ENCODE measurements around the gene CENPH.
"Not testable (repeated sequence)": the region's sequence is repeated elsewhere in the genome, so short reads cannot be mapped to it uniquely, and the experiment has no call there.

CENPH gene

DNA sequence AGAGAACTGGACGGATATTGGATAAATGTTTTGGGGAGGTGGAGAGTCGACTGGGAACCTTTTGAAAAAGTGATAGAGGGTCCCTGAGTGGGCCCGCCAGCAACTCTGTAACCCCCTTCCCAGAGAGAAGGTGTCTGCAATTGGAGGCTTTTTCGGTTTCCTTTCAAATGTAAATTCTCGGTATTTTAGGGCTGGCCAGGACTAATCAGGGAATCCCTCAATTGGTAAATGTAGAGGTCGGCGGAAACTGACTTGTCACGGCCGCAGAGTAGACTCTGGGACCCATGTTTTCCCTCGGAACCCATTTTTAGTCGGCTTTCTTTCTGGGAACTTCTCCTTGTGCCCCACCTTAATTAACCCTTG lies 21.9 kb upstream of the CENPH start:
- DNase-seq, result no peak
- Histone ChIP-seq H3K4me3 (peak overlapping the region; percentile 66), H3K27me3 (no peaks in the 10 kb centered on the region), H3K27ac (peak overlapping the region; percentile 33 to 59), H3K9me3 (no peaks in the 10 kb centered on the region), H3K4me1 (peaks cover 0 to 19% (median 12%) of the 10 kb centered on the region in 4 donors), H3K36me3 (peaks cover 0 to 20% (median 0%) of the 10 kb centered on the region in 3 donors)
- TF ChIP-seq, protein P1, sequence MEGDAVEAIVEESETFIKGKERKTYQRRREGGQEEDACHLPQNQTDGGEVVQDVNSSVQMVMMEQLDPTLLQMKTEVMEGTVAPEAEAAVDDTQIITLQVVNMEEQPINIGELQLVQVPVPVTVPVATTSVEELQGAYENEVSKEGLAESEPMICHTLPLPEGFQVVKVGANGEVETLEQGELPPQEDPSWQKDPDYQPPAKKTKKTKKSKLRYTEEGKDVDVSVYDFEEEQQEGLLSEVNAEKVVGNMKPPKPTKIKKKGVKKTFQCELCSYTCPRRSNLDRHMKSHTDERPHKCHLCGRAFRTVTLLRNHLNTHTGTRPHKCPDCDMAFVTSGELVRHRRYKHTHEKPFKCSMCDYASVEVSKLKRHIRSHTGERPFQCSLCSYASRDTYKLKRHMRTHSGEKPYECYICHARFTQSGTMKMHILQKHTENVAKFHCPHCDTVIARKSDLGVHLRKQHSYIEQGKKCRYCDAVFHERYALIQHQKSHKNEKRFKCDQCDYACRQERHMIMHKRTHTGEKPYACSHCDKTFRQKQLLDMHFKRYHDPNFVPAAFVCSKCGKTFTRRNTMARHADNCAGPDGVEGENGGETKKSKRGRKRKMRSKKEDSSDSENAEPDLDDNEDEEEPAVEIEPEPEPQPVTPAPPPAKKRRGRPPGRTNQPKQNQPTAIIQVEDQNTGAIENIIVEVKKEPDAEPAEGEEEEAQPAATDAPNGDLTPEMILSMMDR (IDR thresholded peaks at IDR 0.05), result no peak
- intact Hi-C loops (cut with DNase I; ENCODE audit: low total_unique reads), result no loop called here

DNA sequence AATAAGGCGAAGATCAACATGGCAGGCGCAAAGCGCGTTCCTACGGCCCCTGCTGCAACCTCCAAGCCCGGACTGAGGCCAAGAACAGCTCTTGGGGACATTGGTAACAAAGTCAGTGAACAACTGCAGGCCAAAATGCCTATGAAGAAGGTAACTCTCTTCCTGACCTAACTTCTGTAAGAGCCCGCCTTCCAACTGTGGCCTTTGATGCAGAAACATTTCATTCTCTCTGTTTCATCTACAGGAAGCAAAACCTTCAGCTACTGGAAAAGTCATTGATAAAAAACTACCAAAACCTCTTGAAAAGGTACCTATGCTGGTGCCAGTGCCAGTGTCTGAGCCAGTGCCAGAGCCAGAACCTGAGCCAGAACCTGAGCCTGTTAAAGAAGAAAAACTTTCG lies 21.5 kb upstream of the CENPH start:
- H3K36me3 ChIP-seq, result peaks cover 0 to 20% (median 0%) of the 10 kb centered on the region in 3 donors
- peak overlapping the region; percentile 66 for H3K4me3 ChIP-seq
- H3K27ac ChIP-seq, result no peak overlapping the region
- peaks cover 0 to 19% (median 12%) of the 10 kb centered on the region in 4 donors for H3K4me1 ChIP-seq
- TF ChIP-seq, protein P1 (IDR thresholded peaks at IDR 0.05), result no peak
- intact Hi-C loops (cut with DNase I; ENCODE audit: low total_unique reads), result no loop called here
- H3K9me3 ChIP-seq, result no peaks in the 10 kb centered on the region
- no peak for DNase-seq
- H3K27me3 ChIP-seq, result no peaks in the 10 kb centered on the region

GRCh38 chr5:69170495-69170894 lies 18.9 kb upstream of the CENPH start:
- no peak for DNase-seq
- no peaks in the 10 kb centered on the region for H3K27me3 ChIP-seq
- TF ChIP-seq, protein P1 (IDR thresholded peaks at IDR 0.05), result no peak
- H3K4me1 ChIP-seq, result peaks cover 0 to 19% (median 12%) of the 10 kb centered on the region in 4 donors
- peaks cover 7 to 43% (median 11%) of the 10 kb centered on the region in 3 donors for H3K36me3 ChIP-seq
- intact Hi-C loops (cut with DNase I; ENCODE audit: low total_unique reads), result no loop called here
- no peak overlapping the region for H3K27ac ChIP-seq
- H3K4me3 ChIP-seq, result no peak overlapping the region
- H3K9me3 ChIP-seq, result no peaks in the 10 kb centered on the region

- Histone ChIP-seq H3K9me3 (no peaks in the 10 kb centered on the region), H3K36me3 (peaks cover 7 to 47% (median 11%) of the 10 kb centered on the region in 3 donors), H3K27me3 (no peaks in the 10 kb centered on the region), H3K4me1 (peaks cover 0 to 19% (median 12%) of the 10 kb centered on the region in 4 donors), H3K27ac (no peak overlapping the region), H3K4me3 (no peak overlapping the region)
- intact Hi-C loops (cut with DNase I; ENCODE audit: low total_unique reads), result no loop called here
- no peak for DNase-seq
- TF ChIP-seq, protein P1 (IDR thresholded peaks at IDR 0.05), result no peak
Observed at GRCh38 chr5:69170969-69171368, 18.4 kb upstream of the CENPH start.

- H3K4me3 ChIP-seq; H3K4me1 ChIP-seq; DNase-seq; H3K27me3 ChIP-seq; H3K9me3 ChIP-seq; H3K27ac ChIP-seq; H3K36me3 ChIP-seq; intact Hi-C loops (cut with DNase I; ENCODE audit: low total_unique reads): not testable (repeated sequence)
Observed at GRCh38 chr5:69181659-69182293, 7.6 kb upstream of the CENPH start.

- Histone ChIP-seq H3K9me3 (no peaks in the 10 kb centered on the region), H3K4me1 (peaks cover 0 to 8% (median 4%) of the 10 kb centered on the region in 4 donors), H3K36me3 (no peaks in the 10 kb centered on the region), H3K27me3 (no peaks in the 10 kb centered on the region), H3K27ac (no peak overlapping the region), H3K4me3 (no peak overlapping the region)
- intact Hi-C loops (cut with DNase I; ENCODE audit: low total_unique reads), result no loop called here
- TF ChIP-seq, protein P1 (IDR thresholded peaks at IDR 0.05), result no peak
- DNase-seq, result no peak
Observed at GRCh38 chr5:69184621-69185020, 4.8 kb upstream of the CENPH start.

Measured in tibial artery (tissue), 4 donors.